DOHH2 (cell line): ENCODE measurements around the gene GEMIN7.

Source experiments
- H3F3A ChIP-seq: fragments of 200-600 bp; sonication (generic), shearing (Covaris generic); 2 replicates; pipeline ENCODE4 v1.6.0; 2016; ENCODE audit warnings: antibody characterized with exemption, mild to moderate bottlenecking; ENCODE audit not compliant: control insufficient read depth, insufficient read depth
- H3K27ac ChIP-seq: fragments of 200-600 bp; sonication (generic); 2 replicates; pipeline ENCODE4 v1.5.1; 2014; ENCODE audit warnings: low read depth, mild to moderate bottlenecking, low read length, moderate library complexity
- H3K27me3 ChIP-seq: fragments of 200-600 bp; sonication (generic); 2 replicates; pipeline ENCODE4 v1.6.1; 2014; ENCODE audit warnings: mild to moderate bottlenecking, low read length, mixed read lengths; ENCODE audit not compliant: control insufficient read depth
- H3K36me3 ChIP-seq: fragments of 200-600 bp; sonication (generic); 2 replicates; pipeline ENCODE4 v1.6.1; 2014; ENCODE audit warnings: mild to moderate bottlenecking, low read length, moderate library complexity, mixed read lengths; ENCODE audit not compliant: control insufficient read depth
- H3K4me1 ChIP-seq: fragments of 200-600 bp; sonication (generic); 2 replicates; pipeline ENCODE4 v1.6.1; 2014; ENCODE audit warnings: mild to moderate bottlenecking, low read length, mixed read lengths; ENCODE audit not compliant: control insufficient read depth
- H3K4me2 ChIP-seq: fragments of 200-600 bp; sonication (generic); 2 replicates; pipeline ENCODE4 v1.6.0; 2014; ENCODE audit warnings: mild to moderate bottlenecking, low read length, moderate library complexity
- H3K4me3 ChIP-seq: fragments of 200-600 bp; sonication (generic); 2 replicates; pipeline ENCODE4 v1.5.1; 2014; ENCODE audit warnings: mild to moderate bottlenecking, low read length, mixed read lengths
- H3K79me2 ChIP-seq: fragments of 200-600 bp; sonication (generic); 2 replicates; pipeline ENCODE4 v1.6.1; 2014; ENCODE audit warnings: mild to moderate bottlenecking, low read length, mixed read lengths; ENCODE audit not compliant: control insufficient read depth
- H3K9me2 ChIP-seq: fragments of 200-600 bp; sonication (generic); replicated peaks from 2 replicates; pipeline ENCODE4 v1.6.1; 2014; ENCODE audit warnings: mild to moderate bottlenecking, low read length, mixed read lengths; ENCODE audit not compliant: control insufficient read depth
- H3K9me3 ChIP-seq: fragments of 200-600 bp; sonication (generic); 2 replicates; pipeline ENCODE4 v1.6.1; 2014; ENCODE audit warnings: antibody characterized with exemption, low read length, mixed read lengths; ENCODE audit not compliant: control insufficient read depth, insufficient read depth
- H4K20me1 ChIP-seq: fragments of 200-600 bp; sonication (generic); 2 replicates; pipeline ENCODE4 v1.6.0; 2014; ENCODE audit warnings: low read depth, mild to moderate bottlenecking, antibody characterized with exemption, low read length, moderate library complexity; ENCODE audit not compliant: control insufficient read depth, insufficient read depth
- CTCF ChIP-seq: fragments of 200-600 bp; sonication (generic); IDR thresholded peaks from one replicate; pipeline ENCODE4 v1.5.1; 2014; ENCODE audit warnings: antibody characterized with exemption, mild to moderate bottlenecking, low read depth, low read length; ENCODE audit not compliant: poor library complexity, severe bottlenecking
- EZH2phosphoT487 ChIP-seq: fragments of 200-600 bp; sonication (generic); IDR thresholded peaks from 2 replicates; pipeline ENCODE4 v1.6.1; 2017; ENCODE audit warnings: borderline replicate concordance, mild to moderate bottlenecking, antibody characterized with exemption, low read length, moderate library complexity, mixed read lengths

Gene GEMIN7

GRCh38 chr19:45079063-45079910 lies at the start of gene GEMIN7:
GEMIN7 (plus strand) TSS chr19:45079260; CDS start chr19:45090115, 10,855 bp downstream.
- Histone ChIP-seq H3K4me2 (peak within 1 kb of the TSS; percentile 83), H3K27ac (peak within 1 kb of the TSS; percentile 81), H3F3A (peaks cover 21% of the 10 kb centered on the region), H4K20me1 (peaks cover 16% of the 10 kb centered on the region), H3K9me3 (no peaks in the 10 kb centered on the region), H3K4me3 (peak within 1 kb of the TSS; percentile 91), H3K4me1 (peaks cover 59% of the 10 kb centered on the region), H3K79me2 (peaks cover 89% of the 10 kb centered on the region), H3K9me2 (no peaks in the 10 kb centered on the region), H3K27me3 (no peaks in the 10 kb centered on the region), H3K36me3 (peaks cover 63% of the 10 kb centered on the region)
- TF ChIP-seq CTCF (no peak), EZH2phosphoT487 (no peak)

- Histone ChIP-seq H3K27me3 (no peaks in the 10 kb centered on the region), H4K20me1 (no peaks in the 10 kb centered on the region), H3K4me3 (no peak overlapping the region), H3K9me3 (no peaks in the 10 kb centered on the region), H3F3A (no peaks in the 10 kb centered on the region), H3K4me1 (no peaks in the 10 kb centered on the region), H3K79me2 (no peaks in the 10 kb centered on the region), H3K4me2 (no peak overlapping the region), H3K27ac (no peak overlapping the region), H3K36me3 (peaks cover 64% of the 10 kb centered on the region), H3K9me2 (no peaks in the 10 kb centered on the region)
- TF ChIP-seq CTCF (no peak), EZH2phosphoT487 (no peak)
Observed at GRCh38 chr19:45030825-45031224, 48.2 kb upstream of the GEMIN7 start.

GRCh38 chr19:45032421-45032820 lies 46.6 kb upstream of the GEMIN7 start:
- Histone ChIP-seq H3F3A (peaks cover 4% of the 10 kb centered on the region; the same call in 1 of the 2 replicates), H4K20me1 (no peaks in the 10 kb centered on the region), H3K36me3 (peaks cover 66% of the 10 kb centered on the region), H3K9me3 (no peaks in the 10 kb centered on the region), H3K27ac (no peak overlapping the region), H3K4me2 (no peak overlapping the region), H3K9me2 (no peaks in the 10 kb centered on the region), H3K27me3 (no peaks in the 10 kb centered on the region), H3K4me3 (no peak overlapping the region), H3K79me2 (no peaks in the 10 kb centered on the region), H3K4me1 (no peaks in the 10 kb centered on the region)
- no peak for TF ChIP-seq EZH2phosphoT487
- no peak for TF ChIP-seq CTCF
